K562 (cell line): ENCODE measurements around the gene CFAP251. TPM values are rescaled to one million over a fixed set of nuclear protein-coding genes. Genes with fewer than 3 reads are reported as not detected.

Source experiments
- BRD4 ChIP-seq: fragments of 200-600 bp; sonication (generic); IDR thresholded peaks from 2 replicates; pipeline ENCODE4 v1.6.1; 2017; ENCODE audit warnings: inconsistent platforms
- CBFA2T3 ChIP-seq: fragments of 450-650 bp; IDR thresholded peaks from 2 replicates; pipeline ENCODE4 v1.6.1; 2017
- E2F5 ChIP-seq: sonication (generic); formaldehyde crosslinking; IDR thresholded peaks from 2 replicates; pipeline ENCODE4 v1.8.0; 2022; ENCODE audit warnings: mild to moderate bottlenecking, missing genetic modification reagents
- GATAD2A ChIP-seq: fragments of 450-650 bp; IDR thresholded peaks from 2 replicates; pipeline ENCODE4 v1.6.1; 2017
- HDAC1 ChIP-seq, 2 experiments: fragments of 450-650 bp; IDR thresholded peaks; 2 replicates each; pipeline ENCODE4 v1.6.1; 2016 to 2017; ENCODE audit warnings: inconsistent platforms in 1 of 2, mild to moderate bottlenecking in 1 of 2, moderate library complexity in 1 of 2
- HINFP ChIP-seq: fragments of 450-650 bp; conservative IDR thresholded peaks from 2 replicates; pipeline ENCODE4 v1.6.1; 2016; ENCODE audit warnings: missing genetic modification characterization, low read depth, mild to moderate bottlenecking, control low read depth, missing compliant biosample characterization
- HMBOX1 ChIP-seq: sonication (generic); IDR thresholded peaks from 2 replicates; pipeline ENCODE4 v1.6.1; 2016
- JUNB ChIP-seq: fragments of 450-650 bp; formaldehyde crosslinking; conservative IDR thresholded peaks from 2 replicates; pipeline ENCODE4 v1.4.0; 2020; ENCODE audit warnings: mild to moderate bottlenecking
- MCM7 ChIP-seq, 2 experiments: fragments of 450-650 bp; IDR thresholded peaks; 2 replicates each; pipeline ENCODE4 v1.6.1; 2016 to 2018
- NONO ChIP-seq, 2 experiments: fragments of 200-400 bp in 1 of 2; fragments of 450-650 bp in 1 of 2; formaldehyde crosslinking in 1 of 2; IDR thresholded peaks; 2 replicates each; pipeline ENCODE4 v1.6.1; 2017; ENCODE audit warnings: low read depth in 2 of 2, mild to moderate bottlenecking in 2 of 2, moderate library complexity in 2 of 2, low read length in 1 of 2
- NR2C1 ChIP-seq, 2 experiments: fragments of 450-650 bp; IDR thresholded peaks; 2 replicates each; pipeline ENCODE4 v1.6.1; 2017; ENCODE audit warnings: mild to moderate bottlenecking in 2 of 2, antibody characterized with exemption in 1 of 2, inconsistent platforms in 1 of 2, missing compliant biosample characterization in 1 of 2, missing genetic modification characterization in 1 of 2
- PHF21A ChIP-seq: fragments of 450-650 bp; IDR thresholded peaks from 2 replicates; pipeline ENCODE4 v1.6.1; 2017; ENCODE audit warnings: low read depth, borderline replicate concordance
- POLR2A ChIP-seq: fragments of 450-650 bp; conservative IDR thresholded peaks from 2 replicates; pipeline ENCODE4 v1.6.1; 2016
- SETDB1 ChIP-seq: IDR thresholded peaks from one replicate; pipeline ENCODE4 v1.6.1; 2012; ENCODE audit warnings: low read length, control low read depth, inconsistent platforms
- TAF9B ChIP-seq: fragments of 450-650 bp; IDR thresholded peaks from 2 replicates; pipeline ENCODE4 v1.6.1; 2018; ENCODE audit warnings: mild to moderate bottlenecking; ENCODE audit not compliant: partially characterized antibody
- TFAP4 ChIP-seq: sonication (generic); formaldehyde crosslinking; IDR thresholded peaks from 2 replicates; pipeline ENCODE4 v1.8.0; 2022; ENCODE audit warnings: missing genetic modification reagents, mild to moderate bottlenecking, moderate library complexity, borderline replicate concordance
- ZNF79 ChIP-seq: fragments of 250-450 bp; sonication (Bioruptor Pico); IDR thresholded peaks from 2 replicates; pipeline ENCODE4 v1.4.0; 2020; ENCODE audit warnings: low read depth, mild to moderate bottlenecking, moderate library complexity
- polyA plus RNA-seq, 8 experiments: library from polyadenylated mRNA; depleted of rRNA in 4 of 8; stranded (reverse) in 5 of 8; unstranded in 3 of 8; fragments of >200 nt; fragmentation: Nextera tagmentation in 2 of 8; fragmentation: Illumina TruSeq in 1 of 8; extraction: Ambion mirVana in 2 of 8; extraction: Trizol in 1 of 8; gene quantifications; 2 replicates each; pipeline versions ENCODE4 v1.2.1 to v1.2.3, GENCODE V29; 2011 to 2014; ENCODE audit warnings: inconsistent platforms in 1 of 8, missing spikeins in 1 of 8
- total RNA-seq, 7 experiments: library from RNA; depleted of rRNA in 6 of 7; stranded (reverse); fragments of >200 nt in 6 of 7; fragmentation: Illumina TruSeq in 2 of 7; extraction: Trizol in 2 of 7; gene quantifications; 2 replicates each; pipeline versions ENCODE4 v1.2.1 to v1.2.3, GENCODE V29; 2011 to 2021; ENCODE audit warnings: low replicate concordance in 1 of 7

Gene CFAP251
- total and polyA plus RNA-seq, 9 of the 15 experiments (the other 6 are each of a cell fraction or from before 2014, with no cell fraction given) = 16.6 to 31.0 (median 19.1) TPM

- TF ChIP-seq JUNB (no peak), SETDB1 (no peak), E2F5 (CRISPR knock-in tag) (no peak), PHF21A (no peak), MCM7 (IDR thresholded peaks at IDR 0.05) (no peak), HDAC1 (IDR thresholded peaks at IDR 0.05) (0 out of 4 replicates have a peak, but pooled peaks of 1 of the 2 experiments have one; percentile 33), HINFP (tag) (no peak), ZNF79 (CRISPR knock-in tag) (no peak), NR2C1 (IDR thresholded peaks at IDR 0.05) (0 out of 2 replicates have a peak, but pooled peaks have one; percentile 28), NR2C1 (tag; IDR thresholded peaks at IDR 0.05) (no peak), NONO (IDR thresholded peaks at IDR 0.05; ENCODE audit: low read depth in 2 of 2, low read length in 1 of 2) (0 out of 4 replicates have a peak, but pooled peaks of 1 of the 2 experiments have one; percentile 14), HMBOX1 (peak; percentile 92), GATAD2A (0 out of 2 replicates have a peak, but pooled peaks have one; percentile 39), BRD4 (no peak), TAF9B (no peak), POLR2A (no peak), TFAP4 (CRISPR knock-in tag) (peak; percentile 41; the same call in 1 of the 2 replicates), CBFA2T3 (peak; percentile 56)
These were observed 25.5 kb upstream of the CFAP251 start (continued) for GRCh38 chr12:121892673-121893561.
